Measurements from ENCODE around the gene ITGA1.

ITGA1 gene

GRCh38 chr5:52830650-52831049 is 42.9 kb downstream of the ITGA1 start:
- Histone ChIP-seq H3K27me3 (ENCODE audit: control insufficient read depth, insufficient read depth, low read length) (no peaks in the 10 kb centered on the region), H3K27ac (ENCODE audit: low read depth, low read length) (no peak overlapping the region), H3K9me3 (ENCODE audit: control insufficient read depth, insufficient read depth, low read depth, low read length) (peaks cover 4% of the 10 kb centered on the region; the same call in 1 of the 2 replicates), H3K36me3 (ENCODE audit: control insufficient read depth, insufficient read depth, low read length) (no peaks in the 10 kb centered on the region), H3K9ac (ENCODE audit: low read length) (no peak overlapping the region), H3K4me1 (ENCODE audit: control insufficient read depth, insufficient read depth, low read length) (no peaks in the 10 kb centered on the region), H3K4me3 (ENCODE audit: low read depth, low read length) (no peak overlapping the region)

DNA sequence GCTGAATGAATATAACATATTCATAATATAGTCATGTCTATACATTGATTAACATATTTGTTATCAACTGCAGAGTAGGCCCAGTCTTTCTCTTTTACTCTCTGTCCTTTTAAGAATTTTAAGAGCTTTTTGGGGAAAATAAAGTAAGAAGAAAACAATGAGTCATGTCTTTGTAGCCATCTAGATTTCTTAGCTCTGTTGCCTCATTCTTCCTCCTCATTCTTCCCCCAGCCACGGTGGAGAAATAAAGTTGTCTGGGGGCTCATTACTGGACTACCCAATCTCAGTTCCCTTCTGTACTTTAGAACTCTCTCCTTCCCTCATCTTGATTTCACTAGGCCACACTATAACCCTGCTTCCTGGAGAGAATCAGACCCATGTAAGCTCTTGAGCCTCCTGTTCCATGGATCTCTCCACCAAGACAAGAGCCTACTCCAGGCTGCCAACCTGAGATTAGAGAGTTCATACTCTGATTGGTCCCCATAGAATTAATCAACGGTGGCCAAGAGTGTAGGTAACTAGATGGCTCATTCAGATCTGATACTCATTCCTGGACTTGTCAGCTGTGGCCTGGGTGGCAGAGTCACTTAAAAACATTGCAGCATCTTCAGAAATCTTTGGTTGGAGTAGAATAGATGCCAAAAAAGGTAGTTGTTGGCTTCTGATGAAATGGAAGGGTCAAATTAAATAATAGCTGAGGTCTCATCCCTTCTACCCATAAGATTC is 44.2 kb downstream of the ITGA1 start:
- Histone ChIP-seq H3K27me3 (ENCODE audit: control insufficient read depth, insufficient read depth, low read length) (no peaks in the 10 kb centered on the region), H3K27ac (ENCODE audit: low read depth, low read length) (no peak overlapping the region), H3K4me1 (ENCODE audit: control insufficient read depth, insufficient read depth, low read length) (no peaks in the 10 kb centered on the region), H3K4me3 (ENCODE audit: low read depth, low read length) (no peak overlapping the region), H3K9ac (ENCODE audit: low read length) (no peak overlapping the region), H3K36me3 (ENCODE audit: control insufficient read depth, insufficient read depth, low read length) (no peaks in the 10 kb centered on the region), H3K9me3 (ENCODE audit: control insufficient read depth, insufficient read depth, low read depth, low read length) (peaks cover 4% of the 10 kb centered on the region; the same call in 1 of the 2 replicates)

DNA sequence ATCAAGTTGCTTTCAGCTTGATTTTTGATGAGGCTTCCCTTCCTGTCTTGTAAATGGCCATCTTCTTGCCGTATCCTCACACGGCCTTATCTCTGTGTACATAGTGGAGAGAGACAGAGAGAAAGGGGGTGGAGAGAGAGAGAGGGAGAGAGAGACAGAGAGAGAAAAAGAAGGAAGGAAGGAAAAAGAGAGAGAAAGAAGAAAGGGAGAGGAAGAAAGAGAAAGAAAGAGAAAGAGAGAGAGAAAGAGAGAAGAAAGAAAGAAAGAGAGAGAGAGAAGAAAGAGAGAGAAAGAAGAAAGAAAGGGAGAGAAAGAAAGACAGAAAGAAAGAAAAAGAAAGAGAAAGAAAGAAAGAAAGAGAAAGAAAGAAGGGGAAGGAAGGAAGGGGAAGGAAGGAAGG is 46.6 kb downstream of the ITGA1 start:
- Histone ChIP-seq H3K9ac (ENCODE audit: low read length) (no peak overlapping the region), H3K27ac (ENCODE audit: low read depth, low read length) (no peak overlapping the region), H3K4me1 (ENCODE audit: control insufficient read depth, insufficient read depth, low read length) (no peaks in the 10 kb centered on the region), H3K27me3 (ENCODE audit: control insufficient read depth, insufficient read depth, low read length) (no peaks in the 10 kb centered on the region), H3K9me3 (ENCODE audit: control insufficient read depth, insufficient read depth, low read depth, low read length) (no peaks in the 10 kb centered on the region), H3K4me3 (ENCODE audit: low read depth, low read length) (no peak overlapping the region), H3K36me3 (ENCODE audit: control insufficient read depth, insufficient read depth, low read length) (no peaks in the 10 kb centered on the region)

DNA sequence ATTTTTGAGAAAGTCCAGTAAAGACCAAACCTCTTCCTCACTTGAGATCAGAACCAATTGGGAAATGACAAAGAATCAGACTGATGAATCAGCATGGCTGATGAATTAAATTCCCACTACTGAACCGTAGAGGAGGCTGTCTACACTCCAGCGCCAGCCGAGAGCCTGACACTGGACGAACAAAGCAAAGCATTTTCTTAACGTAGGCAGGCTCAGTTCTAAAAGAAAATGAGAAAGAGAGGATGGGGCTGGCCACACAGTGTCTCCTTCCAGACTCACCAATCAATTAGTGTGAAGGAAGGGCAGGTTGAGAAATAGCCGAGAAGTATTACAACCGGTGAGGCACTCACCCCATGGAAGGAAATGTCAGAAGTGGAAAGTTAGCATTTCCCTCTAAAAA is 49.4 kb downstream of the ITGA1 start:
- Histone ChIP-seq H3K27ac (ENCODE audit: low read depth, low read length) (no peak overlapping the region), H3K4me1 (ENCODE audit: control insufficient read depth, insufficient read depth, low read length) (no peaks in the 10 kb centered on the region), H3K9ac (ENCODE audit: low read length) (no peak overlapping the region), H3K9me3 (ENCODE audit: control insufficient read depth, insufficient read depth, low read depth, low read length) (no peaks in the 10 kb centered on the region), H3K36me3 (ENCODE audit: control insufficient read depth, insufficient read depth, low read length) (no peaks in the 10 kb centered on the region), H3K4me3 (ENCODE audit: low read depth, low read length) (no peak overlapping the region), H3K27me3 (ENCODE audit: control insufficient read depth, insufficient read depth, low read length) (no peaks in the 10 kb centered on the region)

GRCh38 chr5:52837591-52838001 is 49.9 kb downstream of the ITGA1 start:
- Histone ChIP-seq H3K4me3 (ENCODE audit: low read depth, low read length) (no peak overlapping the region), H3K9ac (ENCODE audit: low read length) (no peak overlapping the region), H3K27ac (ENCODE audit: low read depth, low read length) (no peak overlapping the region)

GRCh38 chr5:52838326-52839015 is 50.8 kb downstream of the ITGA1 start:
- Histone ChIP-seq H3K27ac (ENCODE audit: low read depth, low read length) (no peak overlapping the region), H3K27me3 (ENCODE audit: control insufficient read depth, insufficient read depth, low read length) (no peaks in the 10 kb centered on the region), H3K9me3 (ENCODE audit: control insufficient read depth, insufficient read depth, low read depth, low read length) (no peaks in the 10 kb centered on the region), H3K9ac (ENCODE audit: low read length) (no peak overlapping the region), H3K4me1 (ENCODE audit: control insufficient read depth, insufficient read depth, low read length) (no peaks in the 10 kb centered on the region), H3K36me3 (ENCODE audit: control insufficient read depth, insufficient read depth, low read length) (no peaks in the 10 kb centered on the region), H3K4me3 (ENCODE audit: low read depth, low read length) (no peak overlapping the region)

More at GRCh38 chr5:52837591-52838001, 49.9 kb downstream of the ITGA1 start:
- Histone ChIP-seq H3K36me3 (ENCODE audit: control insufficient read depth, insufficient read depth, low read length) (no peaks in the 10 kb centered on the region), H3K4me1 (ENCODE audit: control insufficient read depth, insufficient read depth, low read length) (no peaks in the 10 kb centered on the region), H3K27me3 (ENCODE audit: control insufficient read depth, insufficient read depth, low read length) (no peaks in the 10 kb centered on the region), H3K9me3 (ENCODE audit: control insufficient read depth, insufficient read depth, low read depth, low read length) (no peaks in the 10 kb centered on the region)

DNA sequence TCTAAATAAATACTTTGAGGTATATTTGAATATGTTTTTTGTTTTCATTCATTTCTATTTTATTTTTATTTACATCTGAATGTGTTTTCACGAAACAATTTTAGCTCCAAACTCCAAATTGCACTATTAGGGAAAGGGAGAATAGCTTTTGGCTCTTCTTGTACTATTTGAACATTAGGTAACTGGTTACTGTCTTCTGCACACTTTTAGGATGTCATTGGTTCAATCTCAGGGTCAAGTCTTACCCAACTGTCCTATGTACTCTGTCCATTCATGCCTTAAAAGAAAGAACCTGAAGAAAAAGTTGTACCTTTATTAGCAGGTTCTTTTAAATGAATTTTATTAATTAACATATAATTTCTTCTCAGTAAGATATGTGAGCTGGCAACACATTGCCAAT is 51.6 kb downstream of the ITGA1 start:
- Histone ChIP-seq H3K9ac (ENCODE audit: low read length) (no peak overlapping the region), H3K27ac (ENCODE audit: low read depth, low read length) (no peak overlapping the region), H3K4me1 (ENCODE audit: control insufficient read depth, insufficient read depth, low read length) (no peaks in the 10 kb centered on the region), H3K36me3 (ENCODE audit: control insufficient read depth, insufficient read depth, low read length) (no peaks in the 10 kb centered on the region), H3K4me3 (ENCODE audit: low read depth, low read length) (no peak overlapping the region), H3K9me3 (ENCODE audit: control insufficient read depth, insufficient read depth, low read depth, low read length) (no peaks in the 10 kb centered on the region), H3K27me3 (ENCODE audit: control insufficient read depth, insufficient read depth, low read length) (no peaks in the 10 kb centered on the region)

- Histone ChIP-seq H3K27me3 (ENCODE audit: control insufficient read depth, insufficient read depth, low read length) (no peaks in the 10 kb centered on the region), H3K27ac (ENCODE audit: low read depth, low read length) (no peak overlapping the region), H3K4me1 (ENCODE audit: control insufficient read depth, insufficient read depth, low read length) (no peaks in the 10 kb centered on the region), H3K9me3 (ENCODE audit: control insufficient read depth, insufficient read depth, low read depth, low read length) (no peaks in the 10 kb centered on the region), H3K9ac (ENCODE audit: low read length) (no peak overlapping the region), H3K4me3 (ENCODE audit: low read depth, low read length) (no peak overlapping the region), H3K36me3 (ENCODE audit: control insufficient read depth, insufficient read depth, low read length) (no peaks in the 10 kb centered on the region)
These were observed 52.7 kb downstream of the ITGA1 start for GRCh38 chr5:52840277-52841050.

DNA sequence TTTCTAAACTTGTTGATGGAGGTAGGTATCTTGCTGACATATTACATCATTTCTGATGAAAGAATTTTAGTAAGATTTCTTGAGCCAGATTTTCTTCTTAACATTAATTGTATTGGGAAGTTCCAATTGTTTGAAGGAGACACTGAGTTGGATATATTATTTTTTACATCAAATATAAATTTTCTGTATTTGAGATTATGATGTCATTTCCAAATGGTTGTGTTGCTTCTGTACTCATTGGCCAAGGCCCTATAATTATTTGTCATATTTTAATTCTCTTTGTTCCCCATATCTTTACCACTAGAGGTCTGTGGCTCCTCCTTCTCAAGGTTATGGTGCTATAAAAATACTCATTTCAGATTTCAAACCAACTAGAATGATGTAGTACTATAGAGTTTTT is 53.4 kb downstream of the ITGA1 start:
- H3K4me3 ChIP-seq (ENCODE audit: low read depth, low read length), result no peak overlapping the region
- H3K36me3 ChIP-seq (ENCODE audit: control insufficient read depth, insufficient read depth, low read length), result no peaks in the 10 kb centered on the region
- H3K27ac ChIP-seq (ENCODE audit: low read depth, low read length), result no peak overlapping the region
- no peaks in the 10 kb centered on the region for H3K9me3 ChIP-seq (ENCODE audit: control insufficient read depth, insufficient read depth, low read depth, low read length)
- H3K27me3 ChIP-seq (ENCODE audit: control insufficient read depth, insufficient read depth, low read length), result no peaks in the 10 kb centered on the region
- H3K4me1 ChIP-seq (ENCODE audit: control insufficient read depth, insufficient read depth, low read length), result no peaks in the 10 kb centered on the region
- H3K9ac ChIP-seq (ENCODE audit: low read length), result no peak overlapping the region

DNA sequence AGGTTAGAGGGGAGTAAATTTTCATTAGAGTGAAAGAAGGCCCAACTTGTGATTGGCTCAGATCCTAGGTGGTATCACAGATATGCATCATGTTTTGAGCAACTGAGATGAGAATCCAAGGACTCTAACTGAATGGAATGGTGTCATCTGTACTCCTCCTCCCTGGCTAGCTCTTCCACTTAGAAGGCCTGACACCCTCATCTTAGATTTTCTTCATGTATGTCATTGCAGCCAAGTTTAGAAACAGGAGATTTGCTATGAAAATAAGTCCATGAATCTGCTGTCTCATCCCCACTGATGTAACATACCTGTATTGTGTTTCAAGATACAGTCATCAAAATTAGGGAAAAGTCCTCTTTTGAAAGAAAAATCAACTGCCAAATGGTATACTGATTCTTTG is 54.4 kb downstream of the ITGA1 start:
- Histone ChIP-seq H3K27ac (ENCODE audit: low read depth, low read length) (no peak overlapping the region), H3K9me3 (ENCODE audit: control insufficient read depth, insufficient read depth, low read depth, low read length) (no peaks in the 10 kb centered on the region), H3K36me3 (ENCODE audit: control insufficient read depth, insufficient read depth, low read length) (no peaks in the 10 kb centered on the region), H3K27me3 (ENCODE audit: control insufficient read depth, insufficient read depth, low read length) (no peaks in the 10 kb centered on the region), H3K4me1 (ENCODE audit: control insufficient read depth, insufficient read depth, low read length) (no peaks in the 10 kb centered on the region), H3K4me3 (ENCODE audit: low read depth, low read length) (no peak overlapping the region), H3K9ac (ENCODE audit: low read length) (no peak overlapping the region)

GRCh38 chr5:52844885-52845284 is 57.2 kb downstream of the ITGA1 start:
- no peaks in the 10 kb centered on the region for H3K9me3 ChIP-seq (ENCODE audit: control insufficient read depth, insufficient read depth, low read depth, low read length)
- H3K9ac ChIP-seq (ENCODE audit: low read length), result no peak overlapping the region
- no peaks in the 10 kb centered on the region for H3K27me3 ChIP-seq (ENCODE audit: control insufficient read depth, insufficient read depth, low read length)
- H3K36me3 ChIP-seq (ENCODE audit: control insufficient read depth, insufficient read depth, low read length), result no peaks in the 10 kb centered on the region
- no peaks in the 10 kb centered on the region for H3K4me1 ChIP-seq (ENCODE audit: control insufficient read depth, insufficient read depth, low read length)
- H3K27ac ChIP-seq (ENCODE audit: low read depth, low read length), result no peak overlapping the region
- no peak overlapping the region for H3K4me3 ChIP-seq (ENCODE audit: low read depth, low read length)
